T-helper 1 cell treated with Interleukin-12 subunit alpha and Interleukin-12 subunit beta and Interleukin-4 antibody, amounts not matched to agents 30 μg/mL and 1 μg/mL, for 36 hours (primary cell): ENCODE data around the gene CCDC127.
"Not testable (repeated sequence)": the region's sequence is repeated elsewhere in the genome, so short reads cannot be mapped to it uniquely, and the experiment has no call there.

Experiments
- H3K27ac Mint-ChIP-seq: one replicate; pipeline ENCODE4 v1.8.0; 2021; ENCODE audit warnings: mild to moderate bottlenecking, mixed read lengths
- H3K27me3 Mint-ChIP-seq: one replicate; pipeline ENCODE4 v1.8.0; 2021; ENCODE audit warnings: low read depth, mixed read lengths
- H3K36me3 Mint-ChIP-seq: one replicate; pipeline ENCODE4 v1.8.0; 2021; ENCODE audit warnings: low read depth, mixed read lengths
- H3K4me1 Mint-ChIP-seq: one replicate; pipeline ENCODE4 v1.8.0; 2021; ENCODE audit warnings: low read depth, mixed read lengths
- H3K4me3 Mint-ChIP-seq: one replicate; pipeline ENCODE4 v1.8.0; 2021; ENCODE audit warnings: mild to moderate bottlenecking, moderate library complexity, mixed read lengths
- H3K9me3 Mint-ChIP-seq: one replicate; pipeline ENCODE4 v1.8.0; 2021; ENCODE audit warnings: mixed read lengths

The CCDC127 gene

DNA sequence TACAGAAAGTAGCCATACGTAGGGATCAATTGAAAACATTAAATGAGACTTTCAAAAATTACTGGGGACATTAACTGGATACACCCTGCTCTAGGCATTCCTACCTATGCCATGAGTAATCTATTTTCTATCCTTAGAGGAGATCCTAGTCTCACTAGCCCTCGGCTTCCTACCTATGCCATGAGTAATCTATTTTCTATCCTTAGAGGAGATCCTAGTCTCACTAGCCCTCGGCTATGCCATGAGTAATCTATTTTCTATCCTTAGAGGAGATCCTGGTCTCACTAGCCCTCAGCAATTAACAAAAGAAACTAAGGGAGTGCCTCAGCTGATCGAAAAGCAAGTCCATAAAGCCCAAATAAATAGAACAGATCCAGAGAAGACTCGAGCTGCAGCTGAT is 27.8 kb upstream of the CCDC127 start:
- H3K36me3 Mint-ChIP-seq, result peaks cover 67% of the 10 kb centered on the region
- not testable (repeated sequence) for H3K27ac Mint-ChIP-seq, H3K4me3 Mint-ChIP-seq, H3K27me3 Mint-ChIP-seq
- peaks cover 11% of the 10 kb centered on the region for H3K9me3 Mint-ChIP-seq
- H3K4me1 Mint-ChIP-seq, result peaks cover 21% of the 10 kb centered on the region

DNA sequence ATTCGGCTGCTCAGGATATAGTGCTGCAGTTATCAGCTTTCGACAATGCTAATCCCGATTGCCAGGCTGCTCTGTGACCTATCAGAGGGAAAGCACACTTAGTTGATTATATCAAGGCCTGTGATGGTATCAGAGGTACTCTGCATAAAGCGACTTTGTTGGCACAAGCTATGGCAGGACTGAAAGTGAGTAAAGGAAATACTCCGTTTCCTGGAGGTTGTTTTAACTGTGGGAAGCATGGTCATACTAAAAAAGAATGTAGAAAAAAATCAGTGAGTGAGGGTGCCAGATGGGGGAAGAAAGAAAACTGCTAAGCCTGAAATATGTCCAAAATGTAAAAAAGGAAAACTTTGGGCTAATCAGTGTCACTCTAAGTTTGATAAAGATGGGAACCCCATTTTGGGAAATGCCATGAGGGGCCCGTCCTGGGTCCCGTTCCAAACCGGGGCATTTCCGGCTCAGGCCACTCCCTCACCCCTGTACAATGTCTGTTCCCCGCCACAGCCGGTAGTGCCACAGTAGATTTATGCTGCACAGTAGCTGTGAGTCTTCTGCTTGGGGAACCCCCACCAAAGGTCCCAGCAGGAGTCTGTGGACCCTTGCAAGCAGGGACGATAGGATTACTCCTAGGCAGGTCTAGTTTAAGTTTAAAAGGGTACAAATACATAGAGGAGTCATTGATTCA is 25.9 kb upstream of the CCDC127 start:
- not testable (repeated sequence) for H3K27me3 Mint-ChIP-seq
- Mint-ChIP-seq H3K36me3 (peaks cover 67% of the 10 kb centered on the region), H3K27ac (peak overlapping the region; percentile 71), H3K4me3 (peak overlapping the region; percentile 22), H3K9me3 (peaks cover 12% of the 10 kb centered on the region), H3K4me1 (peaks cover 21% of the 10 kb centered on the region)

DNA sequence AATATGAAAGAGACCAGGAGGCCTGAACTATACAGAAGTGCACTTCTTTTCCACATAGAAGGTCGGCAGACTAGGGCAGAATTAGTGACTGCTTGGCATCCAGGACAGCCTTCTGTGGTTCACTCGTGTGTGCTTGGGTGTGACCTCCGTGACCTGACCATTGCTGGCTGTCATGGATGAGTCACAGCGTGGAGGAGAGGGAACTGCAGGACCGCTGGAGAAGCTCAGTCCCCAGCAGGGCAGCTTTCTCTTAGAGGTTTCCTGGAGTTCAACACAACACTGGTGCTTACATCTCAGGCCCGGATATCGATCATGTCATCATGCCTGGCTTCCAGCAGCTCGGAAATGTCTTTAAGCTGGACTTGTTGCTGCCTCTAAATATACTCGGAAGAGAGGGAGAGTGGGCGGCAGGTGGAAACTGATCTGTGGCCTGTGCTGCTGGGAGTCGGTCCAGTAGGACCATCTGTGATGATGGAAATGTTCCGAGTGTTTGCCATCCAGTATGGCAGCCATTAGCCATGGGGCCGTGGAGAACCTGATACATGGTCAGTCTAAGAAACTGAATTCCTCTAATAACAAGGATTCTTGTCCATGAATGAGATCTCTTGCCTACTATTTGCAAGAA is 23.2 kb upstream of the CCDC127 start:
- H3K4me3 Mint-ChIP-seq, H3K27me3 Mint-ChIP-seq, H3K27ac Mint-ChIP-seq: not testable (repeated sequence)
- H3K4me1 Mint-ChIP-seq, result peaks cover 21% of the 10 kb centered on the region
- peaks cover 57% of the 10 kb centered on the region for H3K36me3 Mint-ChIP-seq
- H3K9me3 Mint-ChIP-seq, result peaks cover 12% of the 10 kb centered on the region

DNA sequence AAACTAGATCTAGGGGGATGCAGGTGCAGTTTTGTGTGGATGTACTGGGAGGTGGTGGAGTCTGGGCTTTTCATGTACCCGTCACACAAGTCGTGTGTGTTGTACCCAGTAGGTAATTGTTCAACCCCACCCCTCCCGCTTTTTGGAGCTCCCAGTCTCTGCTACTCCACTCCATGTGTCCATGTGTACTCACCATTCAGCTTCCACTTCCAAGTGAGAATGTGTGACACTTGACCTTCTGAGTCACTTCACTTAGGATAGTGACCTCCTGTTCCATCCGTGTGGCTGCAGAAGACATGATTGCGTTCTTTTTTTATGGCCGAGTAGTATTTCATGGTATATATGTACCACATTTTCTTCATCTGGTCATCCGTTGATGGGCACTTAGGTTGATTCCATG is 22.6 kb upstream of the CCDC127 start:
- H3K9me3 Mint-ChIP-seq, result peaks cover 12% of the 10 kb centered on the region
- H3K27ac Mint-ChIP-seq, H3K4me3 Mint-ChIP-seq, H3K27me3 Mint-ChIP-seq: not testable (repeated sequence)
- peaks cover 21% of the 10 kb centered on the region for H3K4me1 Mint-ChIP-seq
- peaks cover 58% of the 10 kb centered on the region for H3K36me3 Mint-ChIP-seq

DNA sequence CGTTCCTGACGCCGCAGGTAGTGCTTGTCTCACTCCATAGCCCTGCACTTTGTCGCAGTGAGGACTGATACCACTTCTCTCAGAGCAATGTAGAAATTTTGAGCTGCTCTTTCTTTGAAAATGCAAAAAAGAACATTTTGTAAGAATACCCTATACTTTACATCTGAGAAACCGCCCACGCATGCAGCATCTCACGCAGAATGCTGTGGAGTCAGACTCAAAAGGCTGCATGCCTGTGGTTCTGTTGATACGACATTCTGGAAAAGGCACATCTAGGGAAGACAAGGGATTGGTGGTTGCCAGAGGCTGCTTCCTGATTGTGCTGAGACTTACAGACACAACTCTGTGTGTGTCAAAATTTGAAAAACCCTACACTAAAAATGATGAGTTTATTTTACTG is 20.0 kb upstream of the CCDC127 start:
- H3K4me3 Mint-ChIP-seq, H3K4me1 Mint-ChIP-seq, H3K27me3 Mint-ChIP-seq, H3K27ac Mint-ChIP-seq: not testable (repeated sequence)
- Mint-ChIP-seq H3K9me3 (peaks cover 12% of the 10 kb centered on the region), H3K36me3 (peaks cover 63% of the 10 kb centered on the region)

DNA sequence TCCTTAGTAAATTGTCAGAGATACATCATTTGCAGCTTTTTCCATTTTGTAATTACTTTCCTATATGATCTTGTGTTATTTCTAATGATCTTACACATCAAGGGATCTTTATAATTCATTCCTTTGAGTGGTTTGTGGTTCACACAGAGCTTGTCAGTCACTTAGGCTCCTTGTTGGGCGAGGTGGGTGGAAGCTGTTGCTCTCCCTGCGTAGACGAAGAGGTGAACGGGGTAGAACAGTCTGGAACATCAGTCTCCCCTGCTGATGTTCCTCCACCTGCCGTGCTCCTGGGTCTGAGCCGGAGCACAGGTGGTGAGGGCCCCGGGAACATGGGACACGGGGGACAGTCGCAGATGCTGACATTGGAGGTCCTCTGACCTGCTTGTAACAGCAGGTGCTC is 17.6 kb upstream of the CCDC127 start:
- H3K9me3 Mint-ChIP-seq, H3K27ac Mint-ChIP-seq, H3K4me3 Mint-ChIP-seq, H3K4me1 Mint-ChIP-seq, H3K27me3 Mint-ChIP-seq: not testable (repeated sequence)
- H3K36me3 Mint-ChIP-seq, result peaks cover 52% of the 10 kb centered on the region

DNA sequence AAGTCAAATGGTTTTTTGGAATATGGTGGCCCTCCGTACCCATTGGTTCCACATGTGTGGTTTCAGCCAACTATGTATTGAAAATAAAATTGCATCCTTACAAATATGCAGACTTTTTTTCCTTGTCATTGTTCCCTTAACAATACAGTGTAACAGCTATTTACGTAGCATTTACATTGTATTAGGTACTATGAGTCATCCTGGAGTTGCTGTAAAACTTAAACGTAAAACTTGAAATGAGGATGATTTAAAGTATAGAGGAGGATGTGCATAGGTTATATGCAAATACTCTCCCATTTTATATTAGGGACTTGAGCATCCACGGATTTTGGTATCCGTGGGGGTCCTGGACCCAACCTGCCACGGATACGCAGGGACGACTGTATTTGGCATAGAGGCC is 16.5 kb upstream of the CCDC127 start:
- peaks cover 45% of the 10 kb centered on the region for H3K36me3 Mint-ChIP-seq
- H3K4me1 Mint-ChIP-seq, result peaks cover 2% of the 10 kb centered on the region
- H3K4me3 Mint-ChIP-seq, result no peak overlapping the region
- no peaks in the 10 kb centered on the region for H3K9me3 Mint-ChIP-seq
- no peaks in the 10 kb centered on the region for H3K27me3 Mint-ChIP-seq
- H3K27ac Mint-ChIP-seq, result no peak overlapping the region

DNA sequence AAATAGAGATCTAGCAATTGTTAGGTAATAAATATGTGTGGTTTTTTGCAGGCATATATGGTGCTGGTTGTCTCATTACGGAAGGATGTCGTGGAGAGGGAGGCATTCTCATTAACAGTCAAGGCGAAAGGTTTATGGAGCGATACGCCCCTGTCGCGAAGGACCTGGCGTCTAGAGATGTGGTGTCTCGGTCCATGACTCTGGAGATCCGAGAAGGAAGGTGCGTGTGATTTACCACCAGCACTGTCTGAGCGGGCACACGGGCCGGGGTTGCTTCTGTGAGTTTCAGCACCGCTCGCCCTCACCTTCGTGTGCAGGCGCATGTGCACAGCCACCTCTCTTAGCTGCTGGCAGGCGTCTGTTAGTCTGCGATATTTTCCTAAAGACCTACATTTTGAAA is 15.5 kb upstream of the CCDC127 start:
- H3K4me3 Mint-ChIP-seq, H3K4me1 Mint-ChIP-seq, H3K27me3 Mint-ChIP-seq, H3K27ac Mint-ChIP-seq, H3K9me3 Mint-ChIP-seq: not testable (repeated sequence)
- peaks cover 52% of the 10 kb centered on the region for H3K36me3 Mint-ChIP-seq

DNA sequence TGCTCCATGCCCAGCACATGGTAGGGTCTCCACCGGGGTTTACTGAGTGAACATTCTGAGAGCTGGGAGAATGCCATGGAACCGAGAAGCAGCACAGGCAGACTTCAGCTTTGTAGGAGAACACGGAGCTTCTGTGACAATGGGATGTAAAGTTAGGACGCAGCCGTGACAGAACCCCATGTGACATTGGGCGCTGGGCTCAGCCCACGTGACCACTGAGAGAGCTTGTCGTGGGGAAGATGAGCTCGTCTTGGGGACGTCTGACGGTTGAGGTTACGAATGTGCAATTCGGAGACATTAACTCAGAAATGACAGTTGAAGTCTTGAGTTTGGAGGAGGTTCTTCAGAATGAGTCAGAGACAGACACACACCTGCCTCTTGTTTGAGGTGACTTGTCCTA is 13.7 kb upstream of the CCDC127 start:
- H3K4me3 Mint-ChIP-seq, result no peak overlapping the region
- H3K9me3 Mint-ChIP-seq, result no peaks in the 10 kb centered on the region
- peaks cover 52% of the 10 kb centered on the region for H3K36me3 Mint-ChIP-seq
- H3K27ac Mint-ChIP-seq, result no peak overlapping the region
- peaks cover 2% of the 10 kb centered on the region for H3K4me1 Mint-ChIP-seq
- no peaks in the 10 kb centered on the region for H3K27me3 Mint-ChIP-seq

DNA sequence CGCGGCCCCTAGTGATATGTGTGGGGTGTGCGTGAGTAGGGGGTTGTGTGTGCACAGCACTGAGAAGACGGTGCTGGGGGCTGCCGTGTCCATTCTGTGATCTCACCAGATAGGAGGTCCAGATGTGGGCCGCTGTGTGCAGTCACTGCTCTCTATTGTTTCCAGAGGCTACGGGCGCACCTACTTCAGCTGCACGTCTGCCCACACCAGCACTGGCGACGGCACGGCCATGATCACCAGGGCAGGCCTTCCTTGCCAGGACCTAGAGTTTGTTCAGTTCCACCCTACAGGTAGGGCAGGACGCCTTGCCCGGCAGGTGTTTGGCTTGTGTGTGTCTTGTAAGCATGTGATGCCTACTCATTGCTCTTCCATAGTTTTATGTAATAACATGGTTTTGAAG is 12.8 kb upstream of the CCDC127 start:
- H3K36me3 Mint-ChIP-seq, result peaks cover 53% of the 10 kb centered on the region
- H3K4me3 Mint-ChIP-seq, result no peak overlapping the region
- H3K4me1 Mint-ChIP-seq, result peaks cover 2% of the 10 kb centered on the region
- no peak overlapping the region for H3K27ac Mint-ChIP-seq
- H3K27me3 Mint-ChIP-seq, result no peaks in the 10 kb centered on the region
- H3K9me3 Mint-ChIP-seq, result no peaks in the 10 kb centered on the region

DNA sequence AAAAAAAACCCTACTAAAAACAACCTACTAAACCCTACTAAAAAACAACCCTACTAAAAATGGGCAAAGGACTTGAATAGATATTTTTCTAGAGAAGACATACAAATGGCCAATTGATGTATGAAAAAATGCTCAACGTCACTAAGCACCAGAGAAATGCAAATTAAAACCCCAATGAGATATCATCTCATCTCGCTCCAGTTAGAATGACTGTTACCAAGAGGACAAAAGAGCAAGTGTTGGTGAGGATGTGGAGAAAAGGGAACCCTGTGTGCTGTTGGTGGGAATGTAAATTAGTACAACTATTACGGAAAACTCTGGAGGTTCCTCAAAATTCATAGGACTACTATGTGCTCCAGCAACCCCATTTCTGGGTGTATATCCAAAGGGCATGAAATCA is 10.9 kb upstream of the CCDC127 start:
- no peaks in the 10 kb centered on the region for H3K27me3 Mint-ChIP-seq
- no peaks in the 10 kb centered on the region for H3K9me3 Mint-ChIP-seq
- H3K36me3 Mint-ChIP-seq, result peaks cover 56% of the 10 kb centered on the region
- no peak overlapping the region for H3K4me3 Mint-ChIP-seq
- no peak overlapping the region for H3K27ac Mint-ChIP-seq
- peaks cover 5% of the 10 kb centered on the region for H3K4me1 Mint-ChIP-seq

DNA sequence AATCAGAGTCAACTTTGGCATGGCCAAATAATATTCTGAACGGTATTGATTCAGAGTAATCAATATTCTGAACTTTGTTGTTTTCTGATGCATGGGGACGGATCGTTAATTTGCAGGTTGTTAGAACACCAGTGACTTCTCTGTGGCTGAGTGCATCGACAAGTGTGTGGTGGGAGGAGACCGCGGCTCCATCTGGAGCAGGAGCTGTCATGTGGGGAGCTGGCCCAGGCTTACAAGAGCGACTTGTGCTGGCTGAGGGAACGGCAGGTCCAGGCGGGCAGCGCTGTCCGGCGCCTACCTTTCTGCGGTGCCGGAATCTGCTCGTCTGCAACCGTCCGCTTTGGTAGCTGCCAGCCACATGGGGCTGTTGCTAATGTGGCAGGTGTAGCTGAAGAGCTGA is 9.4 kb upstream of the CCDC127 start:
- peaks cover 52% of the 10 kb centered on the region for H3K36me3 Mint-ChIP-seq

DNA sequence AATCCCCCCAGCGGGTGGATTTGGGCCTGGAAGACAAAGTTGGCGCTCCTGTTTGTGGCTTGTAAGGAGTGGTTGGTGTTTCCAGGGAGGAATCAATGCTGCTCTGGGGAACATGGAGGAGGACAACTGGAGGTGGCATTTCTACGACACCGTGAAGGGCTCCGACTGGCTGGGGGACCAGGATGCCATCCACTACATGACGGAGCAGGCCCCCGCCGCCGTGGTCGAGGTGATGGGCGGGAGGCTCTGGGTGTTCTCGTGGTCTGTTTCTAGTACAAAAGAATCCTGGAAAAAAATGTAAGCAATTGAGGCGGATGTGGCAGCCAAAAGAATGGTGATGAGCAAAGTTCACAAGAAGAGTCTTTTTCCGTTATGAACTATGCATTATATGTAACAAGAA is 7.4 kb upstream of the CCDC127 start:
- Mint-ChIP-seq H3K27me3 (no peaks in the 10 kb centered on the region), H3K4me3 (no peak overlapping the region), H3K9me3 (no peaks in the 10 kb centered on the region), H3K36me3 (peaks cover 44% of the 10 kb centered on the region), H3K27ac (no peak overlapping the region), H3K4me1 (peaks cover 27% of the 10 kb centered on the region)

More for the DNA sequence above, 9.4 kb upstream of the CCDC127 start:
- H3K27ac Mint-ChIP-seq, H3K9me3 Mint-ChIP-seq, H3K27me3 Mint-ChIP-seq, H3K4me3 Mint-ChIP-seq: not testable (repeated sequence)
- peaks cover 16% of the 10 kb centered on the region for H3K4me1 Mint-ChIP-seq

DNA sequence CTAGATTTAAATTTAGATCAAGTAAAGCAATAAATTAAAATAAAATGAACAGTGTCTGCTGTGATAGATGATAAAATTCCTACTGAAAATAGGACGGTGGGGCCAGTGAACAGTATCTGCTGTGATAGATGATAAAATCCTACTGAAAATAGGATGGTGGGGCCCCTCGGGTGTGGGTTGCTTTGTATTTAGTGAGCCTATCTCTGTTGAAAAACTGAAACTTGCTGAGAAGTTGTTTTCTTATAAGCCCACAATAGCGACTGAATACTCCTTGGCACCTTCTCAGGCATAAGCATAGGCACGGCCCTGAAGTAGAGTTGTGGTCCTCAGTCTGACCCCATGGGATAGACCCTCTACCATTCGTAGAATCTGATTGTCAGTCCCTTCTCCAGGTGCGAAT is 5.8 kb upstream of the CCDC127 start:
- no peak overlapping the region for H3K4me3 Mint-ChIP-seq
- peaks cover 40% of the 10 kb centered on the region for H3K36me3 Mint-ChIP-seq
- no peaks in the 10 kb centered on the region for H3K27me3 Mint-ChIP-seq
- no peak overlapping the region for H3K27ac Mint-ChIP-seq
- peaks cover 29% of the 10 kb centered on the region for H3K4me1 Mint-ChIP-seq
- H3K9me3 Mint-ChIP-seq, result no peaks in the 10 kb centered on the region

DNA sequence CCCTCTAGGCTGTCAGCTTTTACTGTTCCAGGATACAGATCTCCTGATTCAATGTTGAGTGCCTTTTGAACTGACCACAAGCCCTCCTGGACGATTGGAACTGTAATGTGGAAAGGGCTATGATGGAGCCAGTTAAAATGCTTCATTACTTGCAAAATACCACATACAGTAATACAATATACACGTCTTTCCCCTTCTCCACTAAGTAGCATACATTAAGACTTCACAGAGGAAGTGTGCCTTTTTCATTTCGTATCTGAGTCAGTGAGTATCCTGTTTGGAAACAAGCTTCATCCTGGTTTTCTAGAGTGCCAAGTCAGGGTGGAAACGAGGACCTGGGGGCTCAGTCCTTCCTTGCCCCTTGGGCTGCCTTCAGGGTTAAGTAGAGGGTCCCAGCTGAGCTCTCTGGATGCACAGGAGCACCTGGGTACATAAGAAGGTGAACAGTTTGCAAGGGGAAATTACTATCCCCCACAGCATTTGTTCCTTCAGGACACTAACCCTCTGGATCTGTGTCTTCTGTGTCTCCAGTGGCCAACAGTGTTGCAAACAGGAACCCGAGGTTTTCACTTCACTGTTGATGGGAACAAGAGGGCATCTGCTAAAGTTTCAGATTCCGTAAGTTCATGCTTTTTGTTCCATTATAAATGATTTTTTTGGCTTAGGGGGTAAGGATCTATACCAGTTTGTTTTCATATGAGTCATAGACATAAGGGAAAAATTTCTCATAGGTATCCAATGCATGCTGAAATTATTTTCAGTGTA is 5.2 kb upstream of the CCDC127 start:
- peaks cover 37% of the 10 kb centered on the region for H3K36me3 Mint-ChIP-seq
- peaks cover 29% of the 10 kb centered on the region for H3K4me1 Mint-ChIP-seq
- H3K4me3 Mint-ChIP-seq, result peak overlapping the region; percentile 12
- not testable (repeated sequence) for H3K9me3 Mint-ChIP-seq, H3K27me3 Mint-ChIP-seq
- peak overlapping the region; percentile 71 for H3K27ac Mint-ChIP-seq
